ENCODE data around the gene EMID1.

- TF ChIP-seq POLR2A (IDR thresholded peaks at IDR 0.05) (no peak), CTCF (IDR thresholded peaks at IDR 0.05) (no peak)
Measured at GRCh38 chr22:29290061-29290460, 84.4 kb downstream of the EMID1 start.
